ENCODE results near the gene SMCHD1.
"Not testable (repeated sequence)": the region's sequence is repeated elsewhere in the genome, so short reads cannot be mapped to it uniquely, and the experiment has no call there.

Gene SMCHD1

DNA sequence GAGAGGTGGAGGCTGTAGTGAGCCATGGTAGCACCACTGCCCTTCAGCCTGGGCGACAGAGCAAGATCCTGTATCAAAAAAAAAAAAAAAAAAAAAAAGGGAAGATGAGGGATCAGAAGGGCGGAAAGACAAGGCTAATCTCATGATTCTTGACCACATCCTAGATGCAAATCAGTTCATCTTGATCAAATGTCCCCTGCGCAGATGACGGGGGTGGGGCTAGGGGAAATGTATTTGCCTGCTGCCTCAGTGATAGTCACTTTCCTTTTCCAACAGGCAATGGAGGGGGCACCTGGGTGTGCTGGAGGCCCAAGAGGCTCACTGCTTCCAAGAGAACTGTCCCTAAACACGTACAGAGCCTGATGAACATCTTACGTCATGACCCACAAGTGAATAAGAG lies 187.6 kb downstream of the SMCHD1 start:
- Histone ChIP-seq H3K27me3 (replicated peaks; ENCODE audit: control insufficient read depth, insufficient read depth, low read length) (no peaks in the 10 kb centered on the region), H3K4me3 (ENCODE audit: low read length) (no peak overlapping the region), H3K9ac (ENCODE audit: low read length) (no peak overlapping the region), H3K9me3 (ENCODE audit: control insufficient read depth, low read length) (no peaks in the 10 kb centered on the region), H3K36me3 (ENCODE audit: control insufficient read depth, insufficient read depth, low read length, severe bottlenecking) (no peaks in the 10 kb centered on the region), H3K4me1 (ENCODE audit: control insufficient read depth, insufficient read depth, low read length) (peaks cover 11% of the 10 kb centered on the region)
- DNase-seq (ENCODE audit: low read depth): no peak

DNA sequence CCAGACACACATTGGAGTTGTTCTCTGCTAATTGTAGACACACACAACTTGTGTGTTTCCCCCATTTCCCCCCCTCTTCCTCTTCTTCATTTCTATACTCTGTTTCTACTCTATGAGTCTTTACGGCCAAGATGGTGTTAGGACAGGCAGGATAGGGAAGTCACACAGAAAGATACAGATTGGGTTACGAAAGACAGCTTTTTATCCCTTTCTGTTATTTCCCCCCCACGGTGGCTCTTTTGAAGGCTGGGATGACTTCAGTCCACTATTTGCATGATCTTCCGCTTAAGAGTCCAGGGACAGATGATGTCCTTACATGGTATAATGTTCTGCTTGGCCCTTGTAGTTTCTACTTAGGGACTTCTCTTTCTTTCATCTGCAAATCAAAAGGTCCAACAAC lies 189.6 kb downstream of the SMCHD1 start:
- no peaks in the 10 kb centered on the region for H3K36me3 ChIP-seq (ENCODE audit: control insufficient read depth, insufficient read depth, low read length, severe bottlenecking)
- no peak for DNase-seq (ENCODE audit: low read depth)
- H3K27me3 ChIP-seq (replicated peaks; ENCODE audit: control insufficient read depth, insufficient read depth, low read length): no peaks in the 10 kb centered on the region
- H3K9ac ChIP-seq (ENCODE audit: low read length): no peak overlapping the region
- H3K4me1 ChIP-seq (ENCODE audit: control insufficient read depth, insufficient read depth, low read length): peaks cover 19% of the 10 kb centered on the region
- H3K4me3 ChIP-seq (ENCODE audit: low read length): no peak overlapping the region
- H3K9me3 ChIP-seq (ENCODE audit: control insufficient read depth, low read length): no peaks in the 10 kb centered on the region

DNA sequence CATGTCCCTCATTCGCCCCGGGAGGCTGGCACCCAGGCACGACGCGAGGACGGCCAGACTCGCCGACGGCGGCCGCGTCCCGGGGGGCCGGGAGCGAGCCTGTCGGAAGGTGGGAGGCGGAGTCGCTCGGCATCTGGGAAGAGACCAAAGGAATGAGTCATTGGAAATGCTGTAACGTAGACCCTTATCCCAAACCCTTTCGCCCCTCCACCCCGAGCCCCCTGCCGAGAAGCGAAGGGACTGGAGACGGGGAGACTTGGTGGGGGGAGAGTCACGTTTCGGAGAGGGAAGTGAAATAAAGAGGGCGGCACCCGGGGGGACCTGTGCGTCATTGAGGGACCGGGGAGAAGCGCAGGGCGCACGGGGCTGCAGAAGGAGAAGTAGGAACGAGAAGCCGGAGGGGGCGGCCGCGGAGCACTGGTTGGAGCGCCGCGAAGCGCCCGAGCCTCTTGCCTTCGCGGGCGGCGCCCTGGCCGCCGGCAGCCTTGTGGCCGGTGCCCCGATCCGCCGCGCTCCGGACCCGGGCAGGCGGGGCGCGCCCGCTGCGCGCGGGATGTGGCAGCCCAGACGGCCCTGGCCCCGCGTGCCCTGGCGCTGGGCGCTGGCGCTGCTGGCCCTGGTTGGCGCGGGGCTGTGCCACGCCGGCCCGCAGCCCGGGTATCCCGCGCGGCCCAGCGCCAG lies 191.2 kb downstream of the SMCHD1 start, which contains the start of gene EMILIN2:
Gene EMILIN2 (plus strand): TSS at position 371 of the 681 bp plus-strand sequence. CDS start 183 bp downstream, at position 554.
- DNase-seq (ENCODE audit: low read depth): peak; percentile 53
- H3K4me1 ChIP-seq (ENCODE audit: control insufficient read depth, insufficient read depth, low read length): peaks cover 16% of the 10 kb centered on the region
- H3K27me3 ChIP-seq (replicated peaks; ENCODE audit: control insufficient read depth, insufficient read depth, low read length): no peaks in the 10 kb centered on the region
- H3K36me3 ChIP-seq (ENCODE audit: control insufficient read depth, insufficient read depth, low read length, severe bottlenecking): no peaks in the 10 kb centered on the region
- peak within 1 kb of the TSS; percentile 85 for H3K9ac ChIP-seq (ENCODE audit: low read length)
- H3K9me3 ChIP-seq (ENCODE audit: control insufficient read depth, low read length): no peaks in the 10 kb centered on the region
- peak within 1 kb of the TSS; percentile 85 for H3K4me3 ChIP-seq (ENCODE audit: low read length)

DNA sequence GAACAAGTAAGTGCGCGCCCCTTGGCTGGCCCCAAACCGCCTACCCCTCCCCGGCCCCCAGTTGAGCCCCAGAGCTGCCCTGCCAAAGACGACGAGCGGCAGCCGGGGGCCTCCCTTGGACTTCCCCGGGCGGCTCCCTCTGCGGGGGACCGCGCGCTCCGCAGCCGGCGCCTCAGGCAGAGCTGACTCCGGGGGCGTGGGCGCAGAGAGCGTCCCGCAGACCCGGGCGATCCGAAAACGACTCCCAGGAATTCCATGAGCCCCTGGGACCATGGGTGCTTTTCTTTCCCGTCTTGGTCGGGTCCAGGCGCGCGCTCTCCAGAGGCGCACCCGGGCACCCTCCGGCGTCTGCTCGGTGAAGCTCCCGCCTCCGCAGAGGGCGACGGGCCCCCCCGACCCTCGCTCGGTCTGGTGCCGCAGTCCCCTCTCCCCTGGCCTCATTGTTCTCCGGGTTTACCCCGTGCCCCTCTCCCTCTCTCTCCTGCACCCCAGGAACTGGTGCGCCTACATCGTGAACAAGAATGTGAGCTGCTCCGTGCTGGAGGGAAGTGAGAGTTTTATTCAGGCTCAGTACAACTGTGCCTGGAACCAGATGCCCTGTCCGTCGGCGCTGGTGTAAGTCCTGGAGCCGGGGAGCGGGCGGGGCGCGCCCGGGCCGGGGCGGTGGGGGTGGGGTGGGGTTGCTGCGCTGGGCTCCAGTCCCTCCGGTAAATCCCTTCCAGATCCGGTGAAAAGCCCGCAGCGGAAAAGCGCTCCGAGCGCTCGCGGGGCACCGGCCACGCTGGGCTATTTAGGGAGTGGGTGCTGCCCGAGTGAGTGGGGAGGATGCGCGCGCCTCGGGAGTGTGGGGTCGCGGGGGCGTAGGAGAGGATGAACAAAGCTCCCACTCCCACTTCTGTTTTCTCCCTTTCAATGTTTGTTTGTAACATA lies 192.1 kb downstream of the SMCHD1 start:
- Histone ChIP-seq H3K27me3 (replicated peaks; ENCODE audit: control insufficient read depth, insufficient read depth, low read length) (no peaks in the 10 kb centered on the region), H3K9me3 (ENCODE audit: control insufficient read depth, low read length) (no peaks in the 10 kb centered on the region), H3K4me1 (ENCODE audit: control insufficient read depth, insufficient read depth, low read length) (peaks cover 16% of the 10 kb centered on the region), H3K36me3 (ENCODE audit: control insufficient read depth, insufficient read depth, low read length, severe bottlenecking) (no peaks in the 10 kb centered on the region), H3K9ac (ENCODE audit: low read length) (peak overlapping the region; percentile 85), H3K4me3 (ENCODE audit: low read length) (peak overlapping the region; percentile 85)
- DNase-seq (ENCODE audit: low read depth): peak; percentile 48

DNA sequence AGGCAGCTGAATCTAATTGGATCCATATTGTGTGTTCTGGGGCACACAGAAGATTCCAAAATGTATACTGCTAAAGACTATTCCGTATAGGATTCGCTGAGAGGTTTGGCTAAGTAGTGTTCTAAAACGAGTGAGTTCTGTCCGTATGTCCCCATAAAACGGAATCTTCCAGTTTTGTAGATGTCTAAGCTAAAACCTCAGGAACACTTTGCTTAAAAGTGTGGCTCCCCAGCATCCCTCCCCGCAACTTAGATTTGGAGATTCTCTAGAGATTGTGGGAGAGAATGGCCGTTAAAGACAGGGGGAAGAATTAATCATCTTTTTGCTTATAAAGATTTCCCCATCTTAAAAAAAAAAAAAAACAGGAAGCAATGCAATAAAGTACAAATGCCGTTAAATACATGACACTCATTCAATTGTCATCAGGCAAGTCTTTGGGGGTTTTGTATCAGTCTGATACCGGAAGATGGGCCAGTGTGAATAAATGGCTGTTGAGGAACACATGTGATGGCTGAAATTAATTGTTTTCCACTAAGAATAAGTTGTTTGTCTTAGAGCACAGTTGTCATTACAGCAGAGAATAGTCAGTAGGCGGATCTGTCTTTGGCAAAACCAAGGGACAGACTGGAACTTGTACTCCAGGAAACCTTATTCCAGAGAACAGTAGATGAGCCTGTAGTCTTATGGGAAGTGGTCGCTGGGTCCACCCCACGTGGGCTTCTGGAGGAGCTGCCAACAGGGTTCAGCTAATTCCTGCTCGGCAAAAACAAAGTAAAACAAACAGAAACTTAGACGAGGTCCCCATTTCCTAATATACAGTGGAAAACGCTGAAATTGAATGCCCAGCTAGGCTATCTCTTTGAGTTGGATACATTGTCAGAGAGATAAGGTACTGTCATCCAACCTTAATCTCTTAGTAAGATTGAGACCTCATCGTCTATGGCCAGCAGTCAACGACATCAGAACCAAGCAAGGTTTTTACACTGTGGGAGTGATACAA lies 193.0 kb downstream of the SMCHD1 start:
- Histone ChIP-seq H3K9ac (ENCODE audit: low read length) (peak overlapping the region; percentile 65), H3K9me3 (ENCODE audit: control insufficient read depth, low read length) (no peaks in the 10 kb centered on the region), H3K27me3 (replicated peaks; ENCODE audit: control insufficient read depth, insufficient read depth, low read length) (no peaks in the 10 kb centered on the region), H3K36me3 (ENCODE audit: control insufficient read depth, insufficient read depth, low read length, severe bottlenecking) (no peaks in the 10 kb centered on the region), H3K4me1 (ENCODE audit: control insufficient read depth, insufficient read depth, low read length) (peaks cover 16% of the 10 kb centered on the region), H3K4me3 (ENCODE audit: low read length) (peak overlapping the region; percentile 85)
- peak; percentile 36 for DNase-seq (ENCODE audit: low read depth)

DNA sequence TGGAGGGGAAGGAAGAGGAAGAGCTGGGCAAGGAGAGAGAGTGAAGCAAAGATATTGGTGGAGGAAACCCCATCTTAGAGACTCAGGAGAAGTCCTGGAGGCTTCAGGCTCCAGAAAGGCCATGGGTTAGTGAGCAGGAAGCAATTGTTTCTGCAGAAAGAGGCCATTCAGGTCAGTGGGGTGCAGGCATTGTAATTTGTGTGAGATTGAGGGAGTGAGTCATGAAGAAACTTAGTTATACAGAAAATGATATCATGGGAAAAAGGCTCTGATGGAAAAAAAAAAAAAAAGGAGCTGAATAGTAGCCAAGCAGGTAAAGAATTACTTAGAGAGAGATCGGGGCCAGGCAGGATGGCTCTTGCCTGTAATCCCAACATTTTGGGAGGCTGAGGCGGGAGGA lies 195.3 kb downstream of the SMCHD1 start:
- no peaks in the 10 kb centered on the region for H3K9me3 ChIP-seq (ENCODE audit: control insufficient read depth, low read length)
- H3K27me3 ChIP-seq (replicated peaks; ENCODE audit: control insufficient read depth, insufficient read depth, low read length): no peaks in the 10 kb centered on the region
- no peaks in the 10 kb centered on the region for H3K36me3 ChIP-seq (ENCODE audit: control insufficient read depth, insufficient read depth, low read length, severe bottlenecking)
- no peak overlapping the region for H3K9ac ChIP-seq (ENCODE audit: low read length)
- H3K4me1 ChIP-seq (ENCODE audit: control insufficient read depth, insufficient read depth, low read length): peaks cover 33% of the 10 kb centered on the region
- H3K4me3 ChIP-seq (ENCODE audit: low read length): no peak overlapping the region
- DNase-seq (ENCODE audit: low read depth): no peak

DNA sequence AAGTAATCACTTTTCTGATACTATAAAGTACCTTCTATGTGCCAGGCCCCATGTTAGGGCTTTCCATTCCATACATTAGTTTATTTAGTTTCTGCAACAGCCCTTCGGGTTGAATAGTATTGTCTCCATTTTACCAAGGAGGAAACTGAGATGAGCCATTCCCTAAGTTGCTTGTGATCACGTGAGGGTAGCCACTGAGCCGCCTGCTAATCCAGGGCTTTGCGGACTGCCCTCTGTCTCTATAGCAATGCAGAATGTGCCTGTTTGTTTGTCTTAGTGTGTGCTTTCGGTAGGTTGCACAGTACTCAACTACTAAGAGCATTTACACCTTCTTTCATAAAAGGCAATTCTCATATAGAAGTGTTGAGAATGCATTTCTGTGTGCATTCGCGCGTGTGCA lies 196.2 kb downstream of the SMCHD1 start:
- Histone ChIP-seq H3K4me3 (ENCODE audit: low read length) (no peak overlapping the region), H3K4me1 (ENCODE audit: control insufficient read depth, insufficient read depth, low read length) (peaks cover 36% of the 10 kb centered on the region), H3K9me3 (ENCODE audit: control insufficient read depth, low read length) (no peaks in the 10 kb centered on the region), H3K36me3 (ENCODE audit: control insufficient read depth, insufficient read depth, low read length, severe bottlenecking) (no peaks in the 10 kb centered on the region), H3K27me3 (replicated peaks; ENCODE audit: control insufficient read depth, insufficient read depth, low read length) (no peaks in the 10 kb centered on the region), H3K9ac (ENCODE audit: low read length) (no peak overlapping the region)
- DNase-seq (ENCODE audit: low read depth): no peak

DNA sequence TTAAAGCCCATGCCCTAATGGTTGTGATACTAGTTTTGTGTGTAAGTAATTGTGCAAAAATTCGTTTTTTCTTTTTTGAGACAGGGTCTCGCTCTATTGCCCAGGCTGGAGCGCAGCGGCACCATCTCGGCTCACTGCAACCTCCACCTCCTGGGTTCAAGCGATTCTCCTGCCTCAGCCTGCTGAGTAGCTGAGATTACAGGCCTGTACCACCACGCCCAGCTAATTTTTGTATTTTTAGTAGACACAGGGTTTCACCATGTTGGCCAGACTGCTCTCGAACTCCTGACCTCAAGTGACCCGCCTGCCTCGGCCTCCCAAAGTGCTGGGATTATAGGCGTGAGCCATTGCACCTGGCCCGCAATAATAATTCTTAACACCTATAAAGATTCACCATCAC lies 196.9 kb downstream of the SMCHD1 start:
- not testable (repeated sequence) for H3K4me3 ChIP-seq (ENCODE audit: low read length); DNase-seq (ENCODE audit: low read depth); H3K9ac ChIP-seq (ENCODE audit: low read length); H3K9me3 ChIP-seq (ENCODE audit: control insufficient read depth, low read length); H3K27me3 ChIP-seq (replicated peaks; ENCODE audit: control insufficient read depth, insufficient read depth, low read length); H3K36me3 ChIP-seq (ENCODE audit: control insufficient read depth, insufficient read depth, low read length, severe bottlenecking)
- H3K4me1 ChIP-seq (ENCODE audit: control insufficient read depth, insufficient read depth, low read length): peaks cover 42% of the 10 kb centered on the region

DNA sequence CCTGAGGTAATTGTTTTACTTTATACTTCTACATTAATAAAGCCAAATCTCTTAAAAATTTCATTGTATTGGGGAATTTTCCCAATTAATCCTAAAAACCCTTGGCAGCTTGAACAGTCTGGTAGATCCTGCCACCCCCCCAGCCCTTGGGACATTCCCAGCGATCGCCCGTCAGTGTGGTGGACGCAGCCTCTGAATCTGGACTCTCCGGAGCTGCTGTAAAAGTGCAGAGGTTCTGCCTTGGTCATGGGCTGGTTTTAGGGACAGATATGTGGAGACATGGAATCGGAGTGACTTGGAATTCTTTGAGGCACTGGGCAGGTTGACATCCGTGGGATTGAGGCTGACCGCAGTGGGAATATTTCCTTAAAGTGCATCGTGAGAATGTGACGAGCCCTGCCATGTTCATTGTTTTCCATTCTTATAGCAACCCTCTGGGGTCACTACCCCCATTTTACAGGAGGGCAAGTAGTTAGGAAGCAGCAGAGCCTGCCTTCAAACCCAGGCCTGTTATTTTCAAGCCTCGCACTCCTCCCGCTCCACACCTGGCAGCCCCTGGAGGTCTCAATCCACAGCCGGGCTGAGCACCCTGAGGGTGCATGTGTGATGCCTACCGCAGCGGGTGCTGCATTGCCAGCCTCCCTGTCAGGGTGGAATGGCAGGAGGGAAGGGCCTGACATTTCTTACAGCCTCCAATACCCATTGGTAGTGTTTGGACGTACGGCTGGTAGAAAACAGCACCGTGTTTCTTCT lies 197.8 kb downstream of the SMCHD1 start:
- DNase-seq (ENCODE audit: low read depth): no peak
- H3K4me1 ChIP-seq (ENCODE audit: control insufficient read depth, insufficient read depth, low read length): peaks cover 41% of the 10 kb centered on the region
- H3K9me3 ChIP-seq (ENCODE audit: control insufficient read depth, low read length): no peaks in the 10 kb centered on the region
- H3K27me3 ChIP-seq (replicated peaks; ENCODE audit: control insufficient read depth, insufficient read depth, low read length): no peaks in the 10 kb centered on the region
- H3K36me3 ChIP-seq (ENCODE audit: control insufficient read depth, insufficient read depth, low read length, severe bottlenecking): no peaks in the 10 kb centered on the region
- H3K4me3 ChIP-seq (ENCODE audit: low read length): no peak overlapping the region
- no peak overlapping the region for H3K9ac ChIP-seq (ENCODE audit: low read length)

DNA sequence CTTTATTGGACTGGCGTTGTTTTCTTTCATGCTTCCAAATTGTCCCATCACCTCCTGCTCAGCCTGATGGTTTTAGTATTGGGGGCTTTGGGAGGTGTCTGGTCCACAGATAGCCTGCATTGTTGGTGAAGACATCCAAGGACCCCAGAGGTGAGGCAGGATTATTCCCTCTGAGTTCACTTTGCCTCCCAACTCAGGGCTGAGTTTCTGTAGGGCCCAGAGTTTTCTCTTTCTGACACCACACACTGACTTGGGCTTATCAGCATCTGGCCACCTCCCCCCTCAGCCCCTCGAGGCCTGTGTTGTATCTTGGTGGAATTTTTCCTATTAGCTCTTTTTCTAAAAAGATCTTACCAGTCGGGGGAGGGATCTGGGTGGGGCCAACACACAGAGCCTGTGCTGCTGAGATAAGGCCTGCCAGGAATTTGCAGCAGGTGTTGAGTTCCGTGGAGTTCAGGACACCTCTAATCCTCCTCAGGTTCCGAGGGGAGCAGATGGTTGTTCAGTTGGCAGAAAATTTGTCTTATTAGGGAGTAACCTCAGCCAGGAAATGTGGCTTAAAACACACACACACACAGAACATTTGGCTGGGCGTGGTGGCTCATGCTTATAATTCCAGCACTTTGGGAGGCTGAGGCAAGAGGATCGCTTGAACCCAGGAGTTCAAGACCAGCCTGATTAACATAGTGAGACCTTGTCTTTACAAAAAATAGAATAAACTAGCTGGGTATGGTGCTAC lies 198.6 kb downstream of the SMCHD1 start:
- Histone ChIP-seq H3K9me3 (ENCODE audit: control insufficient read depth, low read length) (no peaks in the 10 kb centered on the region), H3K4me3 (ENCODE audit: low read length) (peak overlapping the region; percentile 60), H3K9ac (ENCODE audit: low read length) (peak overlapping the region; percentile 67), H3K36me3 (ENCODE audit: control insufficient read depth, insufficient read depth, low read length, severe bottlenecking) (no peaks in the 10 kb centered on the region), H3K27me3 (replicated peaks; ENCODE audit: control insufficient read depth, insufficient read depth, low read length) (no peaks in the 10 kb centered on the region), H3K4me1 (ENCODE audit: control insufficient read depth, insufficient read depth, low read length) (peaks cover 35% of the 10 kb centered on the region)
- no peak for DNase-seq (ENCODE audit: low read depth)

Measured in adipocyte (in vitro differentiated cells).